ENCODE data around the gene TRPM4. TPM values are rescaled to one million over a fixed set of nuclear protein-coding genes. Genes with fewer than 3 reads are reported as not detected.
"Not testable (repeated sequence)": the region's sequence is repeated elsewhere in the genome, so short reads cannot be mapped to it uniquely, and the experiment has no call there.

Gene TRPM4
- total and polyA plus RNA-seq, 10 of the 15 experiments (the other 5 are each of a cell fraction or from before 2014, with no cell fraction given): 0.10 to 0.64 (median 0.15) TPM; not detected in 7

- TF ChIP-seq ZBTB40 (IDR thresholded peaks at IDR 0.05; ENCODE audit: borderline replicate concordance) (no peak), DPF2 (IDR thresholded peaks at IDR 0.05) (no peak), IRF3 (IDR thresholded peaks at IDR 0.05) (no peak), NRF1 (conservative IDR thresholded peaks at IDR 0.05; ENCODE audit: low read depth, low read length) (no peak), TBL1XR1 (IDR thresholded peaks at IDR 0.05; ENCODE audit: low read depth, low read length) (no peak), ZSCAN29 (IDR thresholded peaks at IDR 0.05) (no peak), PKNOX1 (IDR thresholded peaks at IDR 0.05) (no peak), POLR2AphosphoS2 (IDR thresholded peaks at IDR 0.05; ENCODE audit: low read depth, low read length) (no peak)
Measured at GRCh38 chr19:49223472-49223871, 65.9 kb downstream of the TRPM4 start (continued).

- H3K79me2 ChIP-seq (ENCODE audit: control insufficient read depth, insufficient read depth, low read length); H2AFZ ChIP-seq (ENCODE audit: control insufficient read depth, low read depth, low read length); H3K4me3 ChIP-seq; ATAC-seq; in situ Hi-C loops (cut with MboI); FAIRE-seq; H4K20me1 ChIP-seq (ENCODE audit: control insufficient read depth, insufficient read depth); DNase-seq (ENCODE audit: low read depth, low spot score); H3K27me3 ChIP-seq (replicated peaks in 1 of 2; ENCODE audit: control insufficient read depth in 2 of 2, insufficient read depth in 2 of 2, low read length in 1 of 2); H3K9ac ChIP-seq (ENCODE audit: control insufficient read depth, insufficient read depth, low read length); BruUV-seq (replicated peaks); intact Hi-C loops (cut with micrococcal nuclease; ENCODE audit: unreplicated experiment); H3K4me2 ChIP-seq (ENCODE audit: control insufficient read depth, insufficient read depth); RAD21 ChIA-PET (ENCODE audit: unreplicated experiment); H3K4me1 ChIP-seq (ENCODE audit: control insufficient read depth, insufficient read depth, low read length); H3K9me3 ChIP-seq (replicated peaks; ENCODE audit: control insufficient read depth, insufficient read depth, low read length); H3K27ac ChIP-seq (ENCODE audit: control insufficient read depth, insufficient read depth); H3K36me3 ChIP-seq (ENCODE audit: control insufficient read depth in 2 of 2, insufficient read depth in 2 of 2, low read length in 1 of 2): not testable (repeated sequence)
- POLR2A ChIA-PET: interaction anchor here (0.6 kb wide), 1 partner anchor 272 kb away, joined by 3 read pairs; no protein-coding TSS in a partner anchor
- SMC1A ChIA-PET (ENCODE audit: uncharacterized antibody, unreplicated experiment): interaction anchor here (1.6 kb wide), 1 partner anchor 127 kb away, joined by 5 read pairs; no protein-coding TSS in a partner anchor
- CTCF ChIA-PET: interaction anchor here (0.7 to 3.3 kb wide), 7 partner anchors 16 to 231 kb away, joined by 3 to 10 read pairs (median 3); partner anchors contain the start of genes GYS1 and RUVBL2
- 82% methylated on average over 11 of the region's 11 CpGs for WGBS (ENCODE audit: insufficient coverage, insufficient replicate concordance, low lambda C conversion rate, missing lambda C conversion rate)
Measured at GRCh38 chr19:49224441-49224840, 66.8 kb downstream of the TRPM4 start.
